Measurements from ENCODE around the gene CPED1. TPM values are rescaled to one million over a fixed set of nuclear protein-coding genes. Genes with fewer than 3 reads are reported as not detected.

The CPED1 gene
- total and polyA plus RNA-seq, 7 donors = 1.2 to 120 (median 79.6) TPM

DNA sequence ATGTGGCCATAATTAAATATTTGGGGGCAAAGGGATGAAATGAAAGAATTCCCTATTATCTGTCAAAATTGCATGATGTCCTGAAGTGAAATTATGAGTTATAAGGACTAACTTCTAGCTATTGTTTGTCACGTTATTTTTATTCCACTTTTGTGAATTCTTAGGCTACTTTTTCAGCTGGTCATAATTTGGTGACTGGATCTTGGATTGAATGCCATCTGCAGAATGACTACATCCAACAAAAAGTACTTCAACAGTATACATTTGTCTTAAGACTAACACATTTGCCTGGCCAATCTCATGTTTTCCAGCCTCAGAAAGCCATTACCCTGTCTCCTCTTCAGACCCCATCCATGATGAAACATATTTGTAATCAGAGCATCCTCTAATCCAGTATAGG, 292.1 kb downstream of the CPED1 start:
- no peak for TF ChIP-seq POLR2A (IDR thresholded peaks at IDR 0.05)
- TF ChIP-seq POLR2AphosphoS5 (IDR thresholded peaks at IDR 0.05) = no peak
- no peak for TF ChIP-seq EP300 (IDR thresholded peaks at IDR 0.05)
- TF ChIP-seq, protein P1, sequence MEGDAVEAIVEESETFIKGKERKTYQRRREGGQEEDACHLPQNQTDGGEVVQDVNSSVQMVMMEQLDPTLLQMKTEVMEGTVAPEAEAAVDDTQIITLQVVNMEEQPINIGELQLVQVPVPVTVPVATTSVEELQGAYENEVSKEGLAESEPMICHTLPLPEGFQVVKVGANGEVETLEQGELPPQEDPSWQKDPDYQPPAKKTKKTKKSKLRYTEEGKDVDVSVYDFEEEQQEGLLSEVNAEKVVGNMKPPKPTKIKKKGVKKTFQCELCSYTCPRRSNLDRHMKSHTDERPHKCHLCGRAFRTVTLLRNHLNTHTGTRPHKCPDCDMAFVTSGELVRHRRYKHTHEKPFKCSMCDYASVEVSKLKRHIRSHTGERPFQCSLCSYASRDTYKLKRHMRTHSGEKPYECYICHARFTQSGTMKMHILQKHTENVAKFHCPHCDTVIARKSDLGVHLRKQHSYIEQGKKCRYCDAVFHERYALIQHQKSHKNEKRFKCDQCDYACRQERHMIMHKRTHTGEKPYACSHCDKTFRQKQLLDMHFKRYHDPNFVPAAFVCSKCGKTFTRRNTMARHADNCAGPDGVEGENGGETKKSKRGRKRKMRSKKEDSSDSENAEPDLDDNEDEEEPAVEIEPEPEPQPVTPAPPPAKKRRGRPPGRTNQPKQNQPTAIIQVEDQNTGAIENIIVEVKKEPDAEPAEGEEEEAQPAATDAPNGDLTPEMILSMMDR (IDR thresholded peaks at IDR 0.05) = no peak
- Histone ChIP-seq H3K9me3 (no peaks in the 10 kb centered on the region), H3K36me3 (peaks cover 0 to 30% (median 2%) of the 10 kb centered on the region in 4 donors), H3K4me1 (peaks cover 0 to 13% (median 4%) of the 10 kb centered on the region in 4 donors), H3K4me3 (no peak overlapping the region), H3K27me3 (no peaks in the 10 kb centered on the region), H3K27ac (no peak overlapping the region)
- intact Hi-C loops (cut with DNase I) = no loop called here
- no peak for DNase-seq
- 78 to 83% methylated on average over 1 of the region's 1 CpG for WGBS, 2 donors

DNA sequence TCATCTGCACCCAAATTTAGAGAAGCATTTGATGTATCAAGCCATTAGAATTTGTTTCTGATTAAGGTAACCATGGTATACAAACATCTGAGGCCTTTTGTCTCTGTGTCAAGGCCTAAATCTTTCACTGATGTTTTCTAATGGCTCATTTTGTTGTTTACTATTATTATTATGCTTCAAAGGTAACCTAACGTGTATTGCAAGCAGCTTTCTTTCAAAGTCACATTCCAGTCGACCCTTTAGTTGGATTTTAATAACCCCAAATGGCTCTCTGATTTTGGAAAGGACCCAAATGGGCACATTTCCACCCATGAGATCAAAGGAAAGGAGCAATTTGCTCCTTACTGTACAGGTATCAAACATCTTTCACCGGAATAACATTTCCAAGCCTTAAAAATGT, 293.6 kb downstream of the CPED1 start:
- Histone ChIP-seq H3K36me3 (peaks cover 0 to 37% (median 5%) of the 10 kb centered on the region in 4 donors), H3K27ac (no peak overlapping the region), H3K4me3 (no peak overlapping the region), H3K4me1 (peaks cover 0 to 13% (median 4%) of the 10 kb centered on the region in 4 donors), H3K9me3 (no peaks in the 10 kb centered on the region), H3K27me3 (no peaks in the 10 kb centered on the region)
- intact Hi-C loops (cut with DNase I) = no loop called here
- no peak for DNase-seq
- WGBS, 2 donors = 23 to 69% methylated on average over 3 of the region's 3 CpGs
- no peak for TF ChIP-seq POLR2AphosphoS5 (IDR thresholded peaks at IDR 0.05)
- TF ChIP-seq, protein P1 (IDR thresholded peaks at IDR 0.05) = no peak
- no peak for TF ChIP-seq EP300 (IDR thresholded peaks at IDR 0.05)
- TF ChIP-seq POLR2A (IDR thresholded peaks at IDR 0.05) = no peak

DNA sequence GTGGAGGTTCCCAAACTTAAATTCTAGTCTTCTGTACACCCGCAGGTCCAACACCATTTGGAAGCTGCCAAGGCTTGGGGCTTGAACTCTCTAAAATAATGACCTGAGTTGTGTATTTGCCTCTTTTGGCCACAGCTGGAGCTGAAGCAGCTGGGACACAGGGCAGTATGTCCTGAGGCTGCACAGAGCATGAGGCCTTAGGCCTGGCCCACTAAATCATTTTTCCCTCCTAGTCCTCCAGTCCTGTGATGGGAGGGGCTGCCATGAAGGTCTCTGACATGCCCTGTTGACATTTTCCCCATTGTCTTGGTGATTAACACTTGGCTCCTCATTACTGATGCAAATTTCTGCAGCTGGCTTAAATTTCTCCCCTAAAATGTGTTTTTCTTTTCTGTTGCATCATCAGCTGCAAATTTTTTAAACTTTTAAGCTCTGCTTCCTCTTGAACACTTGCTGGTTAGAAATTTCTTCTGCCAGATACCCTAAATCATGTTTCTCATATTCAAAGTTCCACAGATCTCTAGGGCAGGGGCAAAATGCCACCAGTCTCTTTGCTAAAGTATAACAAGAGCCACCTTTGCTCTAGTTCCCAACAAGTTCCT, 296.7 kb downstream of the CPED1 start:
- Histone ChIP-seq H3K4me3 (no peak overlapping the region), H3K9me3 (no peaks in the 10 kb centered on the region), H3K4me1 (no peaks in the 10 kb centered on the region), H3K36me3 (peaks cover 0 to 41% (median 7%) of the 10 kb centered on the region in 4 donors), H3K27ac (no peak overlapping the region), H3K27me3 (no peaks in the 10 kb centered on the region)
- no peak for DNase-seq
- 91 to 98% methylated on average over 1 of the region's 1 CpG for WGBS, 2 donors
- intact Hi-C loops (cut with DNase I) = no loop called here
- TF ChIP-seq POLR2A (IDR thresholded peaks at IDR 0.05) (no peak), EP300 (IDR thresholded peaks at IDR 0.05) (no peak), POLR2AphosphoS5 (IDR thresholded peaks at IDR 0.05) (no peak)
- TF ChIP-seq, protein P1 (IDR thresholded peaks at IDR 0.05) = no peak

DNA sequence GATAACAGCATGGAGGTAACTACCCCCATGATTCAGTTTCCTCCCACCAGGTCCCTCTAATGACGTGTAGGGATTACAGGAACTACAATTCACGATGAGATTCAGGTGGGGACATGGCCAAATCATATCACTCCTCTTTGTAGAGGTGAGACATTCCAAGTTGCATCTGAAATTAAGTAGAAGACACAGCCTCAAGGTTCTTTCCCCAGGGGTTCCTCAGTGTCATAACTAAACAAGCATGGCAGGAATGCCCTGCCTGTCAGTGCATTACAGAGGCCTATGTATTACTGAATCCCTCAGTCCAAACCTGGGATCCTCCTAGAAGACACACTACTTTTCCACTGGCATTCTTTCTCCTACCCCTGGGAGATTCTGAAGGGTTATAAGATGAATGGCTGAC, 297.7 kb downstream of the CPED1 start:
- H3K27me3 ChIP-seq = no peaks in the 10 kb centered on the region
- H3K4me3 ChIP-seq = no peak overlapping the region
- TF ChIP-seq POLR2A (IDR thresholded peaks at IDR 0.05) (no peak), POLR2AphosphoS5 (IDR thresholded peaks at IDR 0.05) (no peak), EP300 (IDR thresholded peaks at IDR 0.05) (no peak)
- TF ChIP-seq, protein P1 (IDR thresholded peaks at IDR 0.05) = no peak
- DNase-seq = no peak
- 91 to 93% methylated on average over 2 of the region's 2 CpGs for WGBS, 2 donors
- no peaks in the 10 kb centered on the region for H3K4me1 ChIP-seq
- peaks cover 0 to 41% (median 7%) of the 10 kb centered on the region in 4 donors for H3K36me3 ChIP-seq
- intact Hi-C loops (cut with DNase I) = no loop called here
- no peak overlapping the region for H3K27ac ChIP-seq
- H3K9me3 ChIP-seq = no peaks in the 10 kb centered on the region
